Neural cell (in vitro differentiated cells): ENCODE data around the gene ADAT1. TPM values are rescaled to one million over a fixed set of nuclear protein-coding genes. Genes with fewer than 3 reads are reported as not detected.

Experiments used
- H2AFZ ChIP-seq: fragments of 200-600, 300-800 bp; sonication (generic), shearing (Covaris generic); 2 replicates; pipeline ENCODE4 v1.6.0; 2014; ENCODE audit warnings: low read depth, mild to moderate bottlenecking, antibody characterized with exemption, low read length, moderate library complexity
- H3F3A ChIP-seq: fragments of 200-600 bp; shearing (Covaris generic); 2 replicates; pipeline ENCODE4 v1.6.1; 2016; ENCODE audit warnings: mild to moderate bottlenecking, moderate library complexity, mixed read lengths, antibody characterized with exemption, low read length; ENCODE audit not compliant: insufficient read depth, poor library complexity, severe bottlenecking
- H3K27ac ChIP-seq: fragments of 200-600, 300-800 bp; sonication (generic), shearing (Covaris generic); 2 replicates; pipeline ENCODE4 v1.5.1; 2014; ENCODE audit warnings: mild to moderate bottlenecking, low read length, moderate library complexity
- H3K27me3 ChIP-seq: fragments of 300-800, 200-600 bp; sonication (generic), shearing (Covaris generic); 2 replicates; pipeline ENCODE4 v1.6.0; 2014; ENCODE audit warnings: mild to moderate bottlenecking, low read depth, low read length, moderate library complexity; ENCODE audit not compliant: insufficient read depth
- H3K36me3 ChIP-seq: fragments of 300-800, 200-600 bp; sonication (generic), shearing (Covaris generic); 2 replicates; pipeline ENCODE4 v1.5.1; 2014; ENCODE audit warnings: mild to moderate bottlenecking, antibody characterized with exemption, low read length, moderate library complexity; ENCODE audit not compliant: insufficient read depth
- H3K4me2 ChIP-seq: fragments of 300-800, 200-600 bp; sonication (generic), shearing (Covaris generic); 2 replicates; pipeline ENCODE4 v1.6.0; 2014; ENCODE audit warnings: mild to moderate bottlenecking, low read length
- H3K4me3 ChIP-seq: fragments of 300-800, 200-600 bp; sonication (generic), shearing (Covaris generic); 2 replicates; pipeline ENCODE4 v1.5.1; 2014; ENCODE audit warnings: mild to moderate bottlenecking, low read length, moderate library complexity
- H3K79me2 ChIP-seq: fragments of 200-600 bp; shearing (Covaris generic); replicated peaks from 2 replicates; pipeline ENCODE4 v1.6.0; 2014; ENCODE audit warnings: mild to moderate bottlenecking, low read length, moderate library complexity; ENCODE audit not compliant: insufficient read depth
- H3K9ac ChIP-seq: fragments of 300-800, 200-600 bp; sonication (generic), shearing (Covaris generic); 2 replicates; pipeline ENCODE4 v1.6.1; 2016; ENCODE audit warnings: mild to moderate bottlenecking, low read length, mixed read lengths
- H3K9me2 ChIP-seq: fragments of 200-600 bp; shearing (Covaris generic); 2 replicates; pipeline ENCODE4 v1.6.1; 2016; ENCODE audit warnings: mild to moderate bottlenecking, low read length, mixed read lengths; ENCODE audit not compliant: insufficient read depth
- H3K9me3 ChIP-seq: fragments of 200-600, 300-800 bp; sonication (generic), shearing (Covaris generic); 2 replicates; pipeline ENCODE4 v1.6.1; 2016; ENCODE audit warnings: mild to moderate bottlenecking, mixed run types, low read length, moderate library complexity, mixed read lengths
- H4K20me1 ChIP-seq: fragments of 200-600 bp; shearing (Covaris generic); 2 replicates; pipeline ENCODE4 v1.6.1; 2016; ENCODE audit warnings: mild to moderate bottlenecking, mixed run types; ENCODE audit not compliant: insufficient read depth
- CTCF ChIP-seq: fragments of 450-650 bp; IDR thresholded peaks from 2 replicates; pipeline ENCODE4 v1.5.1; 2014; ENCODE audit warnings: antibody characterized with exemption, mild to moderate bottlenecking, moderate library complexity; ENCODE audit not compliant: poor library complexity, severe bottlenecking
- EP300 ChIP-seq: fragments of 450-650 bp; conservative IDR thresholded peaks from 2 replicates; pipeline ENCODE4 v1.6.1; 2014; ENCODE audit warnings: antibody characterized with exemption, mild to moderate bottlenecking, moderate library complexity; ENCODE audit not compliant: poor library complexity, severe bottlenecking
- EZH2 ChIP-seq: fragments of 200-600, 300-800 bp; shearing (Covaris generic), sonication (generic); IDR thresholded peaks from 2 replicates; pipeline ENCODE4 v1.6.1; 2014; ENCODE audit warnings: antibody characterized with exemption, low read length, borderline replicate concordance, mild to moderate bottlenecking; ENCODE audit not compliant: insufficient read depth, poor library complexity, severe bottlenecking
- MXI1 ChIP-seq: fragments of 450-650 bp; conservative IDR thresholded peaks from 2 replicates; pipeline ENCODE4 v1.6.1; 2014; ENCODE audit warnings: antibody characterized with exemption, mild to moderate bottlenecking; ENCODE audit not compliant: poor library complexity, severe bottlenecking
- POLR2AphosphoS5 ChIP-seq: IDR thresholded peaks from 2 replicates; pipeline ENCODE4 v1.6.1; 2012
- RAD21 ChIP-seq: fragments of 450-650 bp; conservative IDR thresholded peaks from 2 replicates; pipeline ENCODE4 v1.6.1; 2014; ENCODE audit warnings: antibody characterized with exemption, mild to moderate bottlenecking, moderate library complexity
- SMC3 ChIP-seq: fragments of 450-650 bp; conservative IDR thresholded peaks from 2 replicates; pipeline ENCODE4 v1.6.1; 2014; ENCODE audit warnings: antibody characterized with exemption, mild to moderate bottlenecking, moderate library complexity; ENCODE audit not compliant: poor library complexity
- TAF1 ChIP-seq: IDR thresholded peaks from 2 replicates; pipeline ENCODE4 v1.6.1; 2012; ENCODE audit warnings: low read depth
- polyA plus RNA-seq: library from polyadenylated mRNA; depleted of rRNA; stranded (reverse); fragments of >200 nt; gene quantifications from 2 replicates; pipeline ENCODE4 v1.2.3, GENCODE V29; 2014
- TF ChIP-seq, protein P1 (sequence below): IDR thresholded peaks from 2 replicates; pipeline ENCODE4 v1.6.1; 2012; ENCODE audit warnings: borderline replicate concordance

Gene ADAT1
- polyA plus RNA-seq, 1 donor from 2014 or later, result 62.8 TPM

- H3F3A ChIP-seq, result no peaks in the 10 kb centered on the region
- H3K27ac ChIP-seq, result no peak overlapping the region
- H3K9me2 ChIP-seq, result no peaks in the 10 kb centered on the region
- H3K4me3 ChIP-seq, result no peak overlapping the region
- no peaks in the 10 kb centered on the region for H3K36me3 ChIP-seq
- no peaks in the 10 kb centered on the region for H3K9me3 ChIP-seq
- H3K79me2 ChIP-seq, result peaks cover 25% of the 10 kb centered on the region
- H4K20me1 ChIP-seq, result no peaks in the 10 kb centered on the region
- no peak overlapping the region for H3K9ac ChIP-seq
- H2AFZ ChIP-seq, result no peak overlapping the region
- H3K4me2 ChIP-seq, result no peak overlapping the region
- H3K27me3 ChIP-seq, result no peaks in the 10 kb centered on the region
- TF ChIP-seq SMC3, result no peak
- no peak for TF ChIP-seq RAD21
- TF ChIP-seq EZH2, result no peak
- no peak for TF ChIP-seq TAF1
- TF ChIP-seq CTCF, result no peak
- no peak for TF ChIP-seq POLR2AphosphoS5
Observed at GRCh38 chr16:75640598-75640997, 17.5 kb upstream of the ADAT1 start.

- H3K36me3 ChIP-seq, result no peaks in the 10 kb centered on the region
- no peak for TF ChIP-seq TAF1
- TF ChIP-seq RAD21, result no peak
- no peak for TF ChIP-seq MXI1
- TF ChIP-seq EZH2, result no peak
- TF ChIP-seq EP300, result no peak
- TF ChIP-seq POLR2AphosphoS5, result no peak
- no peak for TF ChIP-seq CTCF
- no peak for TF ChIP-seq SMC3
- TF ChIP-seq, protein P1, sequence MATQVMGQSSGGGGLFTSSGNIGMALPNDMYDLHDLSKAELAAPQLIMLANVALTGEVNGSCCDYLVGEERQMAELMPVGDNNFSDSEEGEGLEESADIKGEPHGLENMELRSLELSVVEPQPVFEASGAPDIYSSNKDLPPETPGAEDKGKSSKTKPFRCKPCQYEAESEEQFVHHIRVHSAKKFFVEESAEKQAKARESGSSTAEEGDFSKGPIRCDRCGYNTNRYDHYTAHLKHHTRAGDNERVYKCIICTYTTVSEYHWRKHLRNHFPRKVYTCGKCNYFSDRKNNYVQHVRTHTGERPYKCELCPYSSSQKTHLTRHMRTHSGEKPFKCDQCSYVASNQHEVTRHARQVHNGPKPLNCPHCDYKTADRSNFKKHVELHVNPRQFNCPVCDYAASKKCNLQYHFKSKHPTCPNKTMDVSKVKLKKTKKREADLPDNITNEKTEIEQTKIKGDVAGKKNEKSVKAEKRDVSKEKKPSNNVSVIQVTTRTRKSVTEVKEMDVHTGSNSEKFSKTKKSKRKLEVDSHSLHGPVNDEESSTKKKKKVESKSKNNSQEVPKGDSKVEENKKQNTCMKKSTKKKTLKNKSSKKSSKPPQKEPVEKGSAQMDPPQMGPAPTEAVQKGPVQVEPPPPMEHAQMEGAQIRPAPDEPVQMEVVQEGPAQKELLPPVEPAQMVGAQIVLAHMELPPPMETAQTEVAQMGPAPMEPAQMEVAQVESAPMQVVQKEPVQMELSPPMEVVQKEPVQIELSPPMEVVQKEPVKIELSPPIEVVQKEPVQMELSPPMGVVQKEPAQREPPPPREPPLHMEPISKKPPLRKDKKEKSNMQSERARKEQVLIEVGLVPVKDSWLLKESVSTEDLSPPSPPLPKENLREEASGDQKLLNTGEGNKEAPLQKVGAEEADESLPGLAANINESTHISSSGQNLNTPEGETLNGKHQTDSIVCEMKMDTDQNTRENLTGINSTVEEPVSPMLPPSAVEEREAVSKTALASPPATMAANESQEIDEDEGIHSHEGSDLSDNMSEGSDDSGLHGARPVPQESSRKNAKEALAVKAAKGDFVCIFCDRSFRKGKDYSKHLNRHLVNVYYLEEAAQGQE, result no peak
- H3K27me3 ChIP-seq, result no peaks in the 10 kb centered on the region
Observed at GRCh38 chr16:75635036-75635435, 12.0 kb upstream of the ADAT1 start.

More at GRCh38 chr16:75635036-75635435, 12.0 kb upstream of the ADAT1 start:
- Histone ChIP-seq H4K20me1 (no peaks in the 10 kb centered on the region), H3K9ac (no peak overlapping the region), H2AFZ (no peak overlapping the region), H3K4me3 (no peak overlapping the region), H3K9me3 (no peaks in the 10 kb centered on the region), H3K9me2 (no peaks in the 10 kb centered on the region), H3K79me2 (no peaks in the 10 kb centered on the region), H3K27ac (no peak overlapping the region), H3K4me2 (no peak overlapping the region), H3F3A (no peaks in the 10 kb centered on the region)
